Osteocyte (in vitro differentiated cells): ENCODE results near the gene BCAP31. TPM values are rescaled to one million over a fixed set of nuclear protein-coding genes. Genes with fewer than 3 reads are reported as not detected.

Source experiments
- DNase-seq: peaks from one replicate; pipeline ENCODE4 v3.0.0; 2021; ENCODE audit warnings: mixed read lengths; ENCODE audit not compliant: unreplicated experiment; ENCODE audit errors: extremely low spot score
- H3K27ac Mint-ChIP-seq: one replicate; pipeline ENCODE4 v1.8.0; 2021; ENCODE audit warnings: mild to moderate bottlenecking, mixed read lengths; ENCODE audit not compliant: unreplicated experiment
- H3K27me3 Mint-ChIP-seq: one replicate; pipeline ENCODE4 v1.8.0; 2021; ENCODE audit warnings: mixed read lengths; ENCODE audit not compliant: unreplicated experiment
- H3K36me3 Mint-ChIP-seq: one replicate; pipeline ENCODE4 v1.8.0; 2021; ENCODE audit warnings: mixed read lengths; ENCODE audit not compliant: unreplicated experiment
- H3K4me1 Mint-ChIP-seq: one replicate; pipeline ENCODE4 v1.8.0; 2021; ENCODE audit warnings: mixed read lengths; ENCODE audit not compliant: unreplicated experiment
- H3K4me3 Mint-ChIP-seq: one replicate; pipeline ENCODE4 v1.8.0; 2021; ENCODE audit warnings: mild to moderate bottlenecking, moderate library complexity, mixed read lengths; ENCODE audit not compliant: unreplicated experiment
- H3K9me3 Mint-ChIP-seq: one replicate; pipeline ENCODE4 v1.8.0; 2021; ENCODE audit warnings: mixed read lengths; ENCODE audit not compliant: unreplicated experiment
- total RNA-seq: library from RNA; stranded (reverse); gene quantifications from 2 replicates; pipeline ENCODE4 v1.2.1, GENCODE V29; 2021
- TF ChIP-seq, protein P1 (sequence below): fragments of 200-600 bp; sonication (generic); IDR thresholded peaks from 2 replicates; pipeline ENCODE4 v1.5.0; 2021; ENCODE audit warnings: antibody characterized with exemption, mild to moderate bottlenecking, moderate library complexity

The BCAP31 gene
- total RNA-seq, 1 donor from 2014 or later: 172 TPM

- H3K27ac Mint-ChIP-seq: no peak overlapping the region
- no peak overlapping the region for H3K4me3 Mint-ChIP-seq
- H3K9me3 Mint-ChIP-seq: peaks cover 1% of the 10 kb centered on the region
- no peaks in the 10 kb centered on the region for H3K27me3 Mint-ChIP-seq
- H3K4me1 Mint-ChIP-seq: peaks cover 2% of the 10 kb centered on the region
- no peak for DNase-seq
- peaks cover 8% of the 10 kb centered on the region for H3K36me3 Mint-ChIP-seq
- TF ChIP-seq, protein P1, sequence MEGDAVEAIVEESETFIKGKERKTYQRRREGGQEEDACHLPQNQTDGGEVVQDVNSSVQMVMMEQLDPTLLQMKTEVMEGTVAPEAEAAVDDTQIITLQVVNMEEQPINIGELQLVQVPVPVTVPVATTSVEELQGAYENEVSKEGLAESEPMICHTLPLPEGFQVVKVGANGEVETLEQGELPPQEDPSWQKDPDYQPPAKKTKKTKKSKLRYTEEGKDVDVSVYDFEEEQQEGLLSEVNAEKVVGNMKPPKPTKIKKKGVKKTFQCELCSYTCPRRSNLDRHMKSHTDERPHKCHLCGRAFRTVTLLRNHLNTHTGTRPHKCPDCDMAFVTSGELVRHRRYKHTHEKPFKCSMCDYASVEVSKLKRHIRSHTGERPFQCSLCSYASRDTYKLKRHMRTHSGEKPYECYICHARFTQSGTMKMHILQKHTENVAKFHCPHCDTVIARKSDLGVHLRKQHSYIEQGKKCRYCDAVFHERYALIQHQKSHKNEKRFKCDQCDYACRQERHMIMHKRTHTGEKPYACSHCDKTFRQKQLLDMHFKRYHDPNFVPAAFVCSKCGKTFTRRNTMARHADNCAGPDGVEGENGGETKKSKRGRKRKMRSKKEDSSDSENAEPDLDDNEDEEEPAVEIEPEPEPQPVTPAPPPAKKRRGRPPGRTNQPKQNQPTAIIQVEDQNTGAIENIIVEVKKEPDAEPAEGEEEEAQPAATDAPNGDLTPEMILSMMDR: no peak
Measured at GRCh38 chrX:153739754-153740486, 15.7 kb upstream of the BCAP31 start.

GRCh38 chrX:153738056-153738605 is 13.9 kb upstream of the BCAP31 start:
- Mint-ChIP-seq H3K4me3 (no peak overlapping the region), H3K36me3 (peaks cover 8% of the 10 kb centered on the region), H3K9me3 (peaks cover 3% of the 10 kb centered on the region), H3K27me3 (no peaks in the 10 kb centered on the region), H3K4me1 (peaks cover 2% of the 10 kb centered on the region), H3K27ac (no peak overlapping the region)
- DNase-seq: no peak
- TF ChIP-seq, protein P1: no peak

DNA sequence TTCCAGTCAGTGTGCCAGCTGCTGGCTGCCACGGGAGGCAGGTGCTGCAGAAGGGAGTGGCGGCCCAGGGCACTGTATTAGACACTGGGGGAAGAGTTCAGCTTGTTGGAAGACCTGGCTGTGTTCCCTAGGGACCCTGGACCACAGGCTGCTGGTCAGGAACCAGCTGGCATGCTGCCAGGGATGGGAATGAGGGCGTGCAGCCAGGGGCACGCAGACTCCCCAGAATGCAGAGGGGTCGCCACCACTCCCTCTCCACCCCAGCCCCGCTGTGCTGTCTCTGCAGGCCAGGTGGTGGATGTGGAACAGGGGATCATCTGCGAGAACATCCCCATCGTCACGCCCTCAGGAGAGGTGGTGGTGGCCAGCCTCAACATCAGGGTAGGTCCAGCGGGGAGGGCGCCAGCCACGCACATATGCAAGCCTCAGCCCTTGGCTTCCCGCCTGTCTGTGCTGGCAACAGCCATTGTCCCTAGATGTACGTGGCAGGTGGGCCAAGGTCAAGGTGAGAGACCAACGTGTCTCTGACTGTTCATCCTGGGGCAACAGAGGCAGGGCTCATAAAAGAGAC is 12.8 kb upstream of the BCAP31 start:
- peaks cover 2% of the 10 kb centered on the region for H3K4me1 Mint-ChIP-seq
- TF ChIP-seq, protein P1: no peak
- H3K27me3 Mint-ChIP-seq: no peaks in the 10 kb centered on the region
- H3K9me3 Mint-ChIP-seq: peaks cover 4% of the 10 kb centered on the region
- peaks cover 11% of the 10 kb centered on the region for H3K36me3 Mint-ChIP-seq
- H3K4me3 Mint-ChIP-seq: no peak overlapping the region
- H3K27ac Mint-ChIP-seq: no peak overlapping the region
- DNase-seq: no peak

- Mint-ChIP-seq H3K27ac (no peak overlapping the region), H3K4me3 (no peak overlapping the region), H3K36me3 (peaks cover 18% of the 10 kb centered on the region), H3K9me3 (peaks cover 11% of the 10 kb centered on the region), H3K4me1 (peaks cover 2% of the 10 kb centered on the region), H3K27me3 (no peaks in the 10 kb centered on the region)
- TF ChIP-seq, protein P1: no peak
- no peak for DNase-seq
Measured at GRCh38 chrX:153736071-153736820, 12.1 kb upstream of the BCAP31 start.

DNA sequence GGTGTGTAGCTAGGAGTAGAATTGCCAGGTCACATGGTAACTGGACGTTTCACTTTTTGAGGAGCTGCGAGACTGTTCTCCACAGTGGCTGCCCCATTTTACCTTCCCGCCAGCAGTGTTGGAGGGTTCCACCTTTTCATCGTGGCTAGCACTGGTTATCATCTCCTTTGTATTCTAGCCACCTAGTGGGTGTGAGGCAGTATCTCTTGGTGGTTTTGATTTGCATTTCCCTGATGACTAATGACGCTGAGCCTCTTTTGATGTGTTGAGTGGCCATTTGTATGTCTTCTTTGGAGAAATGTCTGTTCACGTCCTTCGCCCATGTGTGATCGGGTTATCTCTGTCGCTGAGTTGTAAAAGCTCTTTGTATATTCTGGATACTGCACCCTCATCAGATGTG is 11.1 kb upstream of the BCAP31 start:
- DNase-seq: no peak
- Mint-ChIP-seq H3K4me3 (no peak overlapping the region), H3K4me1 (peaks cover 4% of the 10 kb centered on the region), H3K36me3 (peaks cover 18% of the 10 kb centered on the region), H3K9me3 (peaks cover 12% of the 10 kb centered on the region), H3K27me3 (no peaks in the 10 kb centered on the region), H3K27ac (no peak overlapping the region)
- TF ChIP-seq, protein P1: no peak
